Smooth muscle cell of the umbilical artery (primary cell): ENCODE measurements around the gene MLLT6. TPM values are rescaled to one million over a fixed set of nuclear protein-coding genes. Genes with fewer than 3 reads are reported as not detected.

Experiments
- total RNA-seq: library from RNA; depleted of rRNA; stranded (reverse); fragments of >200 nt; gene quantifications from 2 replicates; pipeline ENCODE4 v1.2.3, GENCODE V29; 2014

MLLT6 gene
- 20.2 and 32.9 TPM in 2 replicates for total RNA-seq

GRCh38 chr17:38704606-38705522, at the start of gene MLLT6:
TSS of gene MLLT6 (plus strand) at chr17:38705273. CDS start at chr17:38705633, 360 bp downstream.

GRCh38 chr17:38674749-38675615, 30.1 kb upstream of the MLLT6 start, which contains the start of gene EPOP:
TSS of gene EPOP (minus strand) at chr17:38674957. CDS start at chr17:38674495, 462 bp downstream.

GRCh38 chr17:38729886-38730525, 24.9 kb downstream of the MLLT6 start, which contains the start of gene CISD3:
TSS of gene CISD3 (plus strand) at chr17:38730341. CDS start at chr17:38730359, 18 bp downstream.

GRCh38 chr17:38748149-38748891, 43.2 kb downstream of the MLLT6 start, which contains the start of gene PCGF2:
TSS of gene PCGF2 (minus strand) at chr17:38748336. CDS start at chr17:38740402, 7,934 bp downstream.

GRCh38 chr17:38752308-38753070, 47.4 kb downstream of the MLLT6 start, which contains the start of gene PSMB3:
TSS of gene PSMB3 (plus strand) at chr17:38752741. CDS start at chr17:38752827, 86 bp downstream.

Other genes with a start within 250 kb of the MLLT6 start
- gene SRCIN1, start 99.3 kb upstream of the MLLT6 start, total RNA-seq = 0.05 TPM in 1 of 2 replicates, not detected in the other
- 0.89 and 1.3 TPM in 2 replicates for gene EPOP, start 30.3 kb upstream of the MLLT6 start, total RNA-seq
- 2.1 and 2.9 TPM in 2 replicates for gene CISD3, start 25.1 kb downstream of the MLLT6 start, total RNA-seq
- 3.9 and 6.9 TPM in 2 replicates for gene PCGF2, start 43.1 kb downstream of the MLLT6 start, total RNA-seq
- gene PSMB3, start 47.5 kb downstream of the MLLT6 start, total RNA-seq = 101 and 237 TPM in 2 replicates
- 59.4 and 87.8 TPM in 2 replicates for gene PIP4K2B, start 94.3 kb downstream of the MLLT6 start, total RNA-seq
- gene CWC25, start 120.0 kb downstream of the MLLT6 start, total RNA-seq = 7.4 and 7.9 TPM in 2 replicates
- 701 and 1,439 TPM in 2 replicates for gene RPL23, start 148.4 kb downstream of the MLLT6 start, total RNA-seq
- 115 and 231 TPM in 2 replicates for gene LASP1, start 164.8 kb downstream of the MLLT6 start, total RNA-seq